Non-pigmented ciliary epithelial cell (primary cell): ENCODE results near the gene MYO1C.
A peak's percentile ranks its signal among the peaks of the same experiment; 100 is the strongest.
"Not testable (repeated sequence)": the region's sequence is repeated elsewhere in the genome, so short reads cannot be mapped to it uniquely, and the experiment has no call there.

Source experiments
- DNase-seq: peaks from one replicate; pipeline ENCODE4 v3.0.0-alpha.2; 2010; ENCODE audit warnings: low read depth

The MYO1C gene

GRCh38 chr17:1422885-1423284, 69.6 kb downstream of the MYO1C start:
- DNase-seq = peak; percentile 91

- no peak for DNase-seq
Observed at GRCh38 chr17:1421470-1421869, 71.0 kb downstream of the MYO1C start.

- DNase-seq = no peak
Observed at GRCh38 chr17:1420981-1421380, 71.5 kb downstream of the MYO1C start.

- DNase-seq = no peak
Observed at GRCh38 chr17:1420163-1420562, 72.3 kb downstream of the MYO1C start.

- not testable (repeated sequence) for DNase-seq
Observed at GRCh38 chr17:1418476-1418875, 74.0 kb downstream of the MYO1C start.

- no peak for DNase-seq
Observed at GRCh38 chr17:1416414-1416813, 76.1 kb downstream of the MYO1C start.

GRCh38 chr17:1414634-1415033, 77.9 kb downstream of the MYO1C start:
- no peak for DNase-seq
